Keratinocyte (primary cell): Measurements from ENCODE around the gene DST. TPM values are rescaled to one million over a fixed set of nuclear protein-coding genes. Genes with fewer than 3 reads are reported as not detected.

Experiments
- DNase-seq: peaks from one replicate; pipeline ENCODE4 v3.0.0-alpha.2; 2011; ENCODE audit warnings: low read depth, missing footprints, low spot score
- FAIRE-seq: peaks from 2 replicates; lab custom pipeline; 2011; peaks lifted over from hg19 to GRCh38; lab: Jason Lieb, UNC
- H2AFZ ChIP-seq: 2 replicates; pipeline ENCODE4 v1.6.0; 2012; ENCODE audit warnings: low read length, control low read depth, inconsistent platforms; ENCODE audit not compliant: control insufficient read depth
- H3K27ac ChIP-seq: 2 replicates; pipeline ENCODE4 v1.5.1; 2011; ENCODE audit warnings: low read length; ENCODE audit not compliant: control insufficient read depth, insufficient read depth
- H3K27me3 ChIP-seq: 3 replicates; pipeline ENCODE4 v1.6.0; 2011; ENCODE audit warnings: low read length; ENCODE audit not compliant: control insufficient read depth, insufficient read depth; ENCODE audit errors: extremely low read depth
- H3K36me3 ChIP-seq, 2 experiments: 2 replicates in 1 of 2; 3 replicates in 1 of 2; pipeline ENCODE4 v1.5.1; 2011; ENCODE audit warnings: low read length in 2 of 2, mild to moderate bottlenecking in 1 of 2; ENCODE audit not compliant: control insufficient read depth in 2 of 2, insufficient read depth in 2 of 2; ENCODE audit errors: extremely low read depth in 1 of 2
- H3K4me1 ChIP-seq: 3 replicates; pipeline ENCODE4 v1.5.1; 2011; ENCODE audit warnings: low read length; ENCODE audit not compliant: control insufficient read depth, insufficient read depth; ENCODE audit errors: extremely low read depth
- H3K4me2 ChIP-seq: 3 replicates; pipeline ENCODE4 v1.6.0; 2011; ENCODE audit warnings: low read depth, low read length; ENCODE audit not compliant: control insufficient read depth, insufficient read depth; ENCODE audit errors: extremely low read depth
- H3K4me3 ChIP-seq, 3 experiments: fragments of 200-600 bp in 1 of 3; sonication (generic) in 1 of 3; 2 replicates in 2 of 3; 3 replicates in 1 of 3; pipeline ENCODE4 v1.5.1; 2011 to 2016; ENCODE audit warnings: low read length in 3 of 3, mild to moderate bottlenecking in 3 of 3, control low read depth in 2 of 3, inconsistent platforms in 1 of 3, low read depth in 1 of 3, mixed read lengths in 1 of 3, mixed run types in 1 of 3, moderate library complexity in 1 of 3; ENCODE audit not compliant: control insufficient read depth in 2 of 3, insufficient read depth in 2 of 3; ENCODE audit errors: extremely low read depth in 1 of 3
- H3K79me2 ChIP-seq: 2 replicates; pipeline ENCODE4 v1.6.0; 2012; ENCODE audit warnings: low read length; ENCODE audit not compliant: control insufficient read depth, insufficient read depth
- H3K9ac ChIP-seq: 3 replicates; pipeline ENCODE4 v1.6.0; 2011; ENCODE audit warnings: low read length; ENCODE audit not compliant: control insufficient read depth, insufficient read depth; ENCODE audit errors: extremely low read depth
- H3K9me1 ChIP-seq: 3 replicates; pipeline ENCODE4 v1.6.0; 2011; ENCODE audit warnings: low read length; ENCODE audit not compliant: control insufficient read depth, insufficient read depth; ENCODE audit errors: extremely low read depth
- H3K9me3 ChIP-seq: 2 replicates; pipeline ENCODE4 v1.5.1; 2012; ENCODE audit warnings: low read depth, low read length; ENCODE audit not compliant: control insufficient read depth
- H4K20me1 ChIP-seq: 3 replicates; pipeline ENCODE4 v1.6.0; 2011; ENCODE audit warnings: low read length; ENCODE audit not compliant: control insufficient read depth, insufficient read depth; ENCODE audit errors: extremely low read depth
- CTCF ChIP-seq, 3 experiments: IDR thresholded peaks in 1 of 3; conservative IDR thresholded peaks in 1 of 3; optimal IDR thresholded peaks in 1 of 3; 2 replicates in 2 of 3; 3 replicates in 1 of 3; pipeline versions ENCODE3 to v1.5.1; 2011; ENCODE audit warnings: low read length in 3 of 3, mild to moderate bottlenecking in 3 of 3, moderate library complexity in 2 of 3, control low read depth in 1 of 3, inconsistent platforms in 1 of 3; ENCODE audit not compliant: insufficient read depth in 2 of 3; ENCODE audit errors: extremely low read depth in 1 of 3
- EZH2 ChIP-seq: IDR thresholded peaks from one replicate; pipeline ENCODE4 v1.6.1; 2012; ENCODE audit warnings: inconsistent platforms, mild to moderate bottlenecking, low read length, moderate library complexity
- dilution Hi-C: fragments of 300-500 bp; cut with MboI; formaldehyde crosslinking; loops from one replicate; pipeline ENCODE4 v1.7.0; 2020; ENCODE audit warnings: low sequenced_read_pairs; ENCODE audit not compliant: extremely low pct_ligation_motif_present
- polyA plus RNA-seq, 5 experiments: library from polyadenylated mRNA; depleted of rRNA in 3 of 5; stranded (reverse) in 3 of 5; stranded (forward) in 1 of 5; unstranded in 1 of 5; fragments of >200 nt; gene quantifications; 1 replicate in 1 of 5; 2 replicates in 3 of 5; 3 replicates in 1 of 5; pipeline versions ENCODE4 v1.2.1 to v1.2.3, GENCODE V29; 2011 to 2012; ENCODE audit warnings: missing spikeins in 2 of 5, low read depth in 1 of 5, low replicate concordance in 1 of 5

The DST gene
- polyA plus RNA-seq, 1 donor (not counting 4 experiments of a cell fraction or from before 2014, with no cell fraction given) = 455 TPM

DNA sequence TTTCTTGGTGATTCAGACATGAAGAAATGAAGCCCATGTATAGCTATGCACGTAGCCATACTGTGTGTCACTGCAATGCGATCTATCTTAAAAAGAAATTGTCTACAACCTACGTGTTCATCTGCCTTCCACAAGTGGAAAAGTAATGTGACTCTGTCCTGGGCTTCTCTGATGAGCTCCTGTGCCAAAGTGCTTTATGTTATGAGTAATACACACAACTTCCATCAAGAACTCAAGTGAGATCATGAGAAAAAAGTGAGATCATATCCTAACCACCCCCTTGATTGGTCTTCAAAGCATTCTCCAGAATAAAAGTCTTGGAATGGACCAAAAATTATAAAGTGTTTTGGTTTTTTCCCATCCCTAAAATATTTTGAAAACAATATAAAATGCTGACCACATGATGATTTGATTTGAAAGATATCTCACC lies 114.3 kb downstream of the DST start:
- Histone ChIP-seq H2AFZ (no peak overlapping the region), H3K27me3 (no peaks in the 10 kb centered on the region), H3K36me3 (peaks cover 14 to 25% of the 10 kb centered on the region in 2 experiments), H3K79me2 (no peaks in the 10 kb centered on the region), H3K4me2 (no peak overlapping the region), H4K20me1 (no peaks in the 10 kb centered on the region), H3K9ac (no peak overlapping the region), H3K9me3 (no peaks in the 10 kb centered on the region), H3K4me1 (peaks cover 5% of the 10 kb centered on the region), H3K27ac (no peak overlapping the region), H3K9me1 (no peaks in the 10 kb centered on the region), H3K4me3 (no peak overlapping the region)
- TF ChIP-seq CTCF (optimal IDR thresholded peaks at IDR 0.05 in 1 of 3, IDR thresholded peaks at IDR 0.05 in 1 of 3, conservative IDR thresholded peaks at IDR 0.05 in 1 of 3; ENCODE audit: extremely low read depth in 1 of 3, insufficient read depth in 2 of 3, low read length in 3 of 3) = no peak
- no peak for FAIRE-seq
- DNase-seq = no peak
- dilution Hi-C loops = no loop called here

DNA sequence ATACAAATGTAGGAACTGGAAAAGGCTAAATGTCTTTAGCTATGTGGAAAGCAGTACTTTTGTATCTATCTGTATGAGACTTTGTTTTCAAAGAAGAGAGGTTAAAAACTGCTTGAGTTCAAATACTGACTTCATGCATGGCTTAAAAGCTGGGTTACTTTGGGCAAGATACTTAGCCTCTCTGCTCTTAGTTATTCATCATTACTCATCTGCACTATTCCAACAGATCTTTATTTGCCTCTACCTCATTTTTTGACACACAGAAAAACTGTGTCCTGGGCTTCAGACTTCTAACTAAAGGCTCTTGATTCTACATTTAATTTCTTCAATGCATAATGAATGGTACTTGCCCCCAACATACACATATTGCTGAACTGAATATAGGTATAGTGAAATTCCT lies 114.8 kb downstream of the DST start:
- FAIRE-seq (no peak), DNase-seq (no peak)
- H3K27me3 ChIP-seq = no peaks in the 10 kb centered on the region
- no peaks in the 10 kb centered on the region for H4K20me1 ChIP-seq
- no peak overlapping the region for H3K27ac ChIP-seq
- peaks cover 10 to 25% of the 10 kb centered on the region in 2 experiments for H3K36me3 ChIP-seq
- no peaks in the 10 kb centered on the region for H3K9me3 ChIP-seq
- no peaks in the 10 kb centered on the region for H3K79me2 ChIP-seq
- H2AFZ ChIP-seq = no peak overlapping the region
- H3K4me1 ChIP-seq = peaks cover 5% of the 10 kb centered on the region
- H3K4me3 ChIP-seq = no peak overlapping the region
- H3K4me2 ChIP-seq = no peak overlapping the region
- H3K9me1 ChIP-seq = no peaks in the 10 kb centered on the region
- H3K9ac ChIP-seq = no peak overlapping the region
- TF ChIP-seq CTCF (optimal IDR thresholded peaks at IDR 0.05 in 1 of 3, IDR thresholded peaks at IDR 0.05 in 1 of 3, conservative IDR thresholded peaks at IDR 0.05 in 1 of 3; ENCODE audit: extremely low read depth in 1 of 3, insufficient read depth in 2 of 3, low read length in 3 of 3) = no peak
- no peak for TF ChIP-seq EZH2
- dilution Hi-C loops = no loop called here
